ENCODE results near the gene USP15.

USP15 gene

GRCh38 chr12:62259993-62260732 lies at the start of gene USP15 (continued):
- TF ChIP-seq REST (tag by site-specific recombination; IDR thresholded peaks at IDR 0.05) (peak; percentile 60; the same call in 1 of the 2 replicates), ZNF311 (tag by site-specific recombination; IDR thresholded peaks at IDR 0.05; ENCODE audit: borderline replicate concordance) (no peak), ZSCAN16 (tag by site-specific recombination; IDR thresholded peaks at IDR 0.05) (no peak), SP2 (tag by site-specific recombination; IDR thresholded peaks at IDR 0.05) (peak; percentile 57), ZNF148 (tag by site-specific recombination; IDR thresholded peaks at IDR 0.05; ENCODE audit: borderline replicate concordance) (no peak; the same call in 1 of the 2 replicates), ZNF274 (IDR thresholded peaks at IDR 0.05; ENCODE audit: low read length) (no peak), ZNF274 (tag by site-specific recombination; IDR thresholded peaks at IDR 0.05; ENCODE audit: borderline replicate concordance) (no peak), ZNF221 (tag by site-specific recombination; IDR thresholded peaks at IDR 0.05; ENCODE audit: borderline replicate concordance) (no peak), ZNF830 (tag by site-specific recombination; IDR thresholded peaks at IDR 0.05; ENCODE audit: low read depth) (no peak), ZNF792 (tag by site-specific recombination; IDR thresholded peaks at IDR 0.05) (no peak), ZNF112 (tag by site-specific recombination; IDR thresholded peaks at IDR 0.05) (no peak), ZEB2 (tag by site-specific recombination; IDR thresholded peaks at IDR 0.05) (peak; percentile 93), KLF10 (tag by site-specific recombination; IDR thresholded peaks at IDR 0.05) (peak; percentile 65), ZNF561 (tag by site-specific recombination; IDR thresholded peaks at IDR 0.05; ENCODE audit: borderline replicate concordance) (peak; percentile 73; the same call in 1 of the 2 replicates), ZNF239 (tag by site-specific recombination; IDR thresholded peaks at IDR 0.05) (no peak), ZNF645 (tag by site-specific recombination; IDR thresholded peaks at IDR 0.05) (no peak), ZNF248 (tag by site-specific recombination; IDR thresholded peaks at IDR 0.05) (no peak), SP3 (tag by site-specific recombination; IDR thresholded peaks at IDR 0.05) (peak; percentile 92), RBAK (tag by site-specific recombination; IDR thresholded peaks at IDR 0.05) (no peak), ZNF654 (tag by site-specific recombination; IDR thresholded peaks at IDR 0.05; ENCODE audit: low read depth) (0 out of 2 replicates have a peak, but pooled peaks have one; percentile 2), ZNF623 (tag by site-specific recombination; IDR thresholded peaks at IDR 0.05) (peak; percentile 22), ZNF548 (tag by site-specific recombination; IDR thresholded peaks at IDR 0.05) (no peak), TCF7L2 (IDR thresholded peaks at IDR 0.05; ENCODE audit: borderline replicate concordance, low read depth, low read length) (no peak), ZNF768 (tag by site-specific recombination; IDR thresholded peaks at IDR 0.05) (no peak), ZFP37 (tag by site-specific recombination; IDR thresholded peaks at IDR 0.05) (peak; percentile 96)
- TF ChIP-seq, protein P1, sequence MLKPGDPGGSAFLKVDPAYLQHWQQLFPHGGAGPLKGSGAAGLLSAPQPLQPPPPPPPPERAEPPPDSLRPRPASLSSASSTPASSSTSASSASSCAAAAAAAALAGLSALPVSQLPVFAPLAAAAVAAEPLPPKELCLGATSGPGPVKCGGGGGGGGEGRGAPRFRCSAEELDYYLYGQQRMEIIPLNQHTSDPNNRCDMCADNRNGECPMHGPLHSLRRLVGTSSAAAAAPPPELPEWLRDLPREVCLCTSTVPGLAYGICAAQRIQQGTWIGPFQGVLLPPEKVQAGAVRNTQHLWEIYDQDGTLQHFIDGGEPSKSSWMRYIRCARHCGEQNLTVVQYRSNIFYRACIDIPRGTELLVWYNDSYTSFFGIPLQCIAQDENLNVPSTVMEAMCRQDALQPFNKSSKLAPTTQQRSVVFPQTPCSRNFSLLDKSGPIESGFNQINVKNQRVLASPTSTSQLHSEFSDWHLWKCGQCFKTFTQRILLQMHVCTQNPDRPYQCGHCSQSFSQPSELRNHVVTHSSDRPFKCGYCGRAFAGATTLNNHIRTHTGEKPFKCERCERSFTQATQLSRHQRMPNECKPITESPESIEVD (tag by site-specific recombination; IDR thresholded peaks at IDR 0.05), result no peak
- TF ChIP-seq, protein P2, sequence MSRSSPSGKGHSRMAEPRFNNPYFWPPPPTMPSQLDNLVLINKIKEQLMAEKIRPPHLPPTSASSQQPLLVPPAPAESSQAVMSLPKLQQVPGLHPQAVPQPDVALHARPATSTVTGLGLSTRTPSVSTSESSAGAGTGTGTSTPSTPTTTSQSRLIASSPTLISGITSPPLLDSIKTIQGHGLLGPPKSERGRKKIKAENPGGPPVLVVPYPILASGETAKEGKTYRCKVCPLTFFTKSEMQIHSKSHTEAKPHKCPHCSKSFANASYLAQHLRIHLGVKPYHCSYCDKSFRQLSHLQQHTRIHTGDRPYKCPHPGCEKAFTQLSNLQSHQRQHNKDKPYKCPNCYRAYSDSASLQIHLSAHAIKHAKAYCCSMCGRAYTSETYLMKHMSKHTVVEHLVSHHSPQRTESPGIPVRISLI (tag by site-specific recombination; IDR thresholded peaks at IDR 0.05), result no peak
